Activated naive CD8-positive, alpha-beta T cell treated with anti-CD3 and anti-CD28 coated beads for 36 hours (primary cell): ENCODE data around the gene CRLF1. TPM values are rescaled to one million over a fixed set of nuclear protein-coding genes. Genes with fewer than 3 reads are reported as not detected.

Experiments
- DNase-seq: peaks from one replicate; pipeline ENCODE4 v3.0.0; 2021
- H3K27ac Mint-ChIP-seq: one replicate; pipeline ENCODE4 v1.8.0; 2022; ENCODE audit warnings: mild to moderate bottlenecking, moderate library complexity, mixed read lengths
- H3K27me3 Mint-ChIP-seq: one replicate; pipeline ENCODE4 v1.8.0; 2022; ENCODE audit warnings: mild to moderate bottlenecking, mixed read lengths
- H3K36me3 Mint-ChIP-seq: one replicate; pipeline ENCODE4 v1.8.0; 2021; ENCODE audit warnings: mild to moderate bottlenecking, mixed read lengths
- H3K4me1 Mint-ChIP-seq: one replicate; pipeline ENCODE4 v1.8.0; 2021; ENCODE audit warnings: mixed read lengths
- H3K4me3 Mint-ChIP-seq: one replicate; pipeline ENCODE4 v1.8.0; 2022; ENCODE audit warnings: mild to moderate bottlenecking, moderate library complexity, mixed read lengths
- H3K9me3 Mint-ChIP-seq: one replicate; pipeline ENCODE4 v1.8.0; 2022; ENCODE audit warnings: mixed read lengths
- total RNA-seq, 2 experiments: library from RNA; stranded (reverse); gene quantifications; one replicate each; pipeline ENCODE4 v1.2.3, GENCODE V29; 2021

CRLF1 gene
- total RNA-seq, 2 experiments from 2014 or later: not detected

DNA sequence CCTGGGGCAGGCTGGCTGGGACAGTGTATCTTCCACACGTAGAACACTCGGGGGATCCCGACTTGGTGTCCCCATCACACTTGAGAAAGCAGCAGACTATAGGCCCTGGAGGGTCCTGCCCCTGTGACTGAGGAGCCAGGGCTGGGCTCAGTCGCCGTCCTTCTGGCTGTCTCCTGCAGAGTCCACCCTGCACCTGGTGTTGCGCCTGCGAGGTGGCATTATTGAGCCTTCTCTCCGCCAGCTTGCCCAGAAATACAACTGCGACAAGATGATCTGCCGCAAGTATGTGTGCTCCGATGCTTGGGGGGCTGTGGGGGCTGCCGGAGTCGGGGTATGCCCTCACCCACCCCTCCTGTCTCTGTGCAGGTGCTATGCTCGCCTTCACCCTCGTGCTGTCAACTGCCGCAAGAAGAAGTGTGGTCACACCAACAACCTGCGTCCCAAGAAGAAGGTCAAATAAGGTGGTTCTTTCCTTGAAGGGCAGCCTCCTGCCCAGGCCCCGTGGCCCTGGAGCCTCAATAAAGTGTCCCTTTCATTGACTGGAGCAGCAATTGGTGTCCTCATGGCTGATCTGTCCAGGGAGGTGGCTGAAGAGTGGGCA, 31.8 kb downstream of the CRLF1 start:
- H3K4me1 Mint-ChIP-seq: peaks cover 39% of the 10 kb centered on the region
- no peak for DNase-seq
- peaks cover 52% of the 10 kb centered on the region for H3K36me3 Mint-ChIP-seq
- peak overlapping the region; percentile 42 for H3K4me3 Mint-ChIP-seq
- H3K27ac Mint-ChIP-seq: peak overlapping the region; percentile 47
- H3K27me3 Mint-ChIP-seq: no peaks in the 10 kb centered on the region
- H3K9me3 Mint-ChIP-seq: no peaks in the 10 kb centered on the region

DNA sequence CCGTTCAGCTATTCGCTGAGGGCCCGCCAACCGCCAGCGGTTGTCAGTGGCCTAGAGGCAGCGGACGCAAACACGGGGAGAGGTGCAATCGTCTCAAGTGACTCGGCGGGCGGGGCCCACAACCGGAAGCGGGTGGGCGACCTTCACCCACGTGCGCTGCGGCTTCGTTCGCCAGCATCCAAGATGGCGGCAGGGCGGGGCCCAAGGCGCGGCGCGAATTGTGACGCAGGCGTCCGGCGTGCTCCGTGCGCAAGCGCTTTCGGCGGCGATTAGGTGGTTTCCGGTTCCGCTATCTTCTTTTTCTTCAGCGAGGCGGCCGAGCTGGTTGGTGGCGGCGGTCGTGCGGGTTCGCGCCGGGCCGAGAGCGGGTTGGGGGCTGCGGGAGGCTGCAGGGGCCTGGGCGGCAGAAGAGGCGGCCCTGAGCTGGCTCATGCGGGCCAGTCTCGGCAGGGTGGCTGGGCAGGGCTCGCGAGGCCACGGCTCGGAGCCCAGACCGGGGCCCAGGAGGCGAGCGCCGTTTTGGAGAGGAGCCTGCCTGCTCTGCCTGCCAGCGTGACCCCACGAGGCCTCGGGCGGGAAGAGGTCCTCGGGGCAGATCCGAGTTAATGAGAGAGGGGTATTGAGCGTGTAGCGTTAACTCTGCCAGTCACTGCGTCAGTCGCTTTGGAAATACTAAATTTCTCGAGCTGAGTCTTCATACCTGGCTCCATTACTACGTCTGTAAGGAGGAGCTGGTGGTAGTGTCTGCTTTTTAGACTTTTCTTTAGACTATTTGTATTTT, 34.8 kb downstream of the CRLF1 start, which contains the start of gene UBA52:
TSS of gene UBA52 (plus strand) at position 294 of the 781 bp plus-strand sequence. CDS start 1,444 bp downstream, outside the sequence.
- Mint-ChIP-seq H3K9me3 (no peaks in the 10 kb centered on the region), H3K4me3 (peak within 1 kb of the TSS; percentile 90), H3K27ac (peak within 1 kb of the TSS; percentile 85), H3K27me3 (no peaks in the 10 kb centered on the region), H3K36me3 (peaks cover 61% of the 10 kb centered on the region), H3K4me1 (peaks cover 36% of the 10 kb centered on the region)
- peak; percentile 100 for DNase-seq

DNA sequence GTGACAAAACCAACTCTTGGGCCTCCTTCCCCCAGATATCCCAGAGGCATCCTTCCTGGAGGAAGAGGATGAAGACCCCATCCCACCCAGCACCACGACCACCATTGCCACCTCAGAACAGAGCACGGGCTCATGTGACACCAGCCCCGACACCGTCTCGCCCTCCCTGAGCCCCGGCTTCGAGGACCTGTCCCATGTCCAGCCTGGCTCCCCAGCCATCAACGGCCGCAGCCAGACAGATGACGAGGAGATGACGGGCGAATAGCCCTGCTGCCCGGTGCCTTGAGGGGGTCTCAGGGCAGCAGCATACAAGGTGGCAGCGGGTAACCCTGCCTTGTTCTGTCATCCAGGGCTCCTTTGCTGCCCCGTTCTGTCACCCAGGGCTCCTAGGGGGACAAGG, 38.2 kb downstream of the CRLF1 start:
- H3K4me3 Mint-ChIP-seq: no peak overlapping the region
- H3K27ac Mint-ChIP-seq: no peak overlapping the region
- H3K4me1 Mint-ChIP-seq: peaks cover 13% of the 10 kb centered on the region
- no peaks in the 10 kb centered on the region for H3K27me3 Mint-ChIP-seq
- DNase-seq: no peak
- H3K9me3 Mint-ChIP-seq: no peaks in the 10 kb centered on the region
- peaks cover 50% of the 10 kb centered on the region for H3K36me3 Mint-ChIP-seq

DNA sequence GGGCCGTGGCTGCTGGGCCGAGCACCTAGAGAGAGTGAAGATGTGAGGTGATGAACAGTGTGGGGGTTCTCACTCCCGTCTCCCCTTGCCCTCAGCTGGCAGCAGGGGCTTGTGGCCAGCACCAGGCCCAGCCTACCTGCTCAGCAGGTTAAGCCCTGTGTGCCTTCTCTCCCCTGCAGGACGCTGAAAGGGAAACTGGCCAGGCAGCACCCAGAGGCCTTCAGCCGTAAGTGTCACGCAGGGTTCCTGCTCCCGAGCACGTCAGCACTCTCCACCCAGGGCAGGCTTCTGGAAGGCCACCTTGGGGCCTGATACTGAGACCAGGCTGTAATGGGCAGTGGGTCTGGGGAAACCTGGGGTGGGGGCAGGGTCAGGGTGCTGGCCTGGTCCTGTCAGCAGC, 39.6 kb downstream of the CRLF1 start:
- H3K4me3 Mint-ChIP-seq: no peak overlapping the region
- peaks cover 38% of the 10 kb centered on the region for H3K36me3 Mint-ChIP-seq
- H3K9me3 Mint-ChIP-seq: no peaks in the 10 kb centered on the region
- no peak for DNase-seq
- H3K4me1 Mint-ChIP-seq: peaks cover 3% of the 10 kb centered on the region
- no peaks in the 10 kb centered on the region for H3K27me3 Mint-ChIP-seq
- no peak overlapping the region for H3K27ac Mint-ChIP-seq

DNA sequence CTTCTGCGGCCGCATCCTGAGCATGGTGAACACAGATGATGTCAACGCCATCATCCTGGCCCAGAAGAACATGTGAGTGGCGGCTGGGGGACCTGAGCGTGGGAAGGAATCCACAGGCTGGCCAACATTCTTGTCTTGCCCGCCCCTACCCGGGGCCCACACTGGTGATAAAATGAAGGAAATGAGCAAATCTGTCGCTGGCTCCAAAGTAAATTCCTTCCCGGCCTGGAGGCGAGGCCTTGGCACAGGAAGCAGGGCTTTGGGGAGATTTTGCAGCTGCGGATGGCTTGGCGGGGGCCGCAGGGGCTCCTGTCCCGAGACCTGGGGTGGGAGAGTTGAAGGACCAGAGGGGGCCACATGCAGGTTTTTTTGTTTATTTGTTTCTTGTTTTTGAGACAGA, 44.5 kb downstream of the CRLF1 start:
- Mint-ChIP-seq H3K9me3 (no peaks in the 10 kb centered on the region), H3K36me3 (peaks cover 27% of the 10 kb centered on the region), H3K27me3 (no peaks in the 10 kb centered on the region), H3K27ac (no peak overlapping the region), H3K4me3 (no peak overlapping the region), H3K4me1 (peaks cover 17% of the 10 kb centered on the region)
- no peak for DNase-seq

DNA sequence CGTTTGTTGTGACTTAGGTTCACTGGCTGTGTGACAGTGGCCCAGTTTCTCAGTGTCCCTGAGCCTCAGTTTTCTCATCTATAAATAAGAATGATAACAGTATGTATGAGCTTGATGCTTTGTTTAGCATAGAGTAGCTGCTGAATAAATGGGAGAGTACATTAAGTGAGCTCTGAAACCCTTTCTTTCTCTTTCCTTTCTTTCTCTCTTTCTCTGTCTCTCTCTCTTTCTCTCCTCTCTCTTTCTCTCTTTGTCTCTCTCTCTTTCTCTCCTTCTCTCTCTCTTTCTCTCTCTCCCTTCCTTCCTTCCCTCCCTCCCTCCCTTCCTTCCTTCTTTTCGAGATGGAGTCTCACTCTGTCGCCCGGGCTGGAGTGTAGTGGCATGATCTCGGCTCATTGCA, 46.9 kb downstream of the CRLF1 start:
- H3K9me3 Mint-ChIP-seq: no peaks in the 10 kb centered on the region
- DNase-seq: no peak
- peak overlapping the region; percentile 94 for H3K27ac Mint-ChIP-seq
- H3K36me3 Mint-ChIP-seq: peaks cover 20% of the 10 kb centered on the region
- H3K4me3 Mint-ChIP-seq: peak overlapping the region; percentile 95
- H3K4me1 Mint-ChIP-seq: peaks cover 17% of the 10 kb centered on the region
- no peaks in the 10 kb centered on the region for H3K27me3 Mint-ChIP-seq

DNA sequence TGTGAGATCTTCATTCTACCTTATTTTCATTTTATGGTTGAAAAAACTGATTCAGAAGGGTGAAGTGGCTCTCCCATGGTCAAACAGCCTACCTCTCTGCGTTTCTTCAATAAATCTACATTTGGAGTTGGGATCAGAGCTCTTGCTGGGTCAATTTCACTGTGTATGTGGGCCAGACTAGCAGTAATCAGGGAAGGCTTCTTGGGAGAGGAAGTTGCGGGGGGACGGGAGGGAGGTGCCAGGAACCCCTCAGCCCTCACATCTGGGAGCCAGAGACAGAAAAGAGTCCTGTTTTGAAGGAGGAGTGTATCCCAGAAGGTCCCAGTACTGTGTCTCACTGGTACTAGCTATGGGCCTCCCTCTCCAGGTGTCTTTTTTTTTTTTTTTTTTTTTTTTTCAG, 48.0 kb downstream of the CRLF1 start:
- no peak for DNase-seq
- H3K4me3 Mint-ChIP-seq: peak overlapping the region; percentile 95
- H3K9me3 Mint-ChIP-seq: no peaks in the 10 kb centered on the region
- H3K27me3 Mint-ChIP-seq: no peaks in the 10 kb centered on the region
- peak overlapping the region; percentile 94 for H3K27ac Mint-ChIP-seq
- H3K36me3 Mint-ChIP-seq: peaks cover 12% of the 10 kb centered on the region
- H3K4me1 Mint-ChIP-seq: peaks cover 17% of the 10 kb centered on the region

DNA sequence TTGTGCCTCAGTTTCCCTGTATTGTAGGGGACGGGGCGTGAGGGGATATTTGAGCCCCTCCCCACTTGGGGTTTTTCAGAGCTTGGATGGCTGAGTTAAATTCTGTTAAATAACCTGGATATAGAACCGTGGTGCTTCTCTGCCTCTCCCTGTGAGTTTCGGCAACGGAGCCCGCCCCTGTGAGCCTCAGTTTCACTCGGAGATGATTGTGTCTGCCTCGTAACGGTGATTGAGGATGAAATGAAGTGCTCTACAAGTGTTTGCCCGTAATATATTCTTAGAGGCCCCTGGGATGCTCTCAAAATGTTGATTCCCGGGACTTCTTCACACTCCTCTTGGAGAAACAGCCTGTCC, 48.4 kb downstream of the CRLF1 start:
- no peaks in the 10 kb centered on the region for H3K27me3 Mint-ChIP-seq
- no peak for DNase-seq
- peak overlapping the region; percentile 95 for H3K4me3 Mint-ChIP-seq
- peak overlapping the region; percentile 94 for H3K27ac Mint-ChIP-seq
- peaks cover 17% of the 10 kb centered on the region for H3K4me1 Mint-ChIP-seq
- H3K9me3 Mint-ChIP-seq: no peaks in the 10 kb centered on the region
- peaks cover 11% of the 10 kb centered on the region for H3K36me3 Mint-ChIP-seq

DNA sequence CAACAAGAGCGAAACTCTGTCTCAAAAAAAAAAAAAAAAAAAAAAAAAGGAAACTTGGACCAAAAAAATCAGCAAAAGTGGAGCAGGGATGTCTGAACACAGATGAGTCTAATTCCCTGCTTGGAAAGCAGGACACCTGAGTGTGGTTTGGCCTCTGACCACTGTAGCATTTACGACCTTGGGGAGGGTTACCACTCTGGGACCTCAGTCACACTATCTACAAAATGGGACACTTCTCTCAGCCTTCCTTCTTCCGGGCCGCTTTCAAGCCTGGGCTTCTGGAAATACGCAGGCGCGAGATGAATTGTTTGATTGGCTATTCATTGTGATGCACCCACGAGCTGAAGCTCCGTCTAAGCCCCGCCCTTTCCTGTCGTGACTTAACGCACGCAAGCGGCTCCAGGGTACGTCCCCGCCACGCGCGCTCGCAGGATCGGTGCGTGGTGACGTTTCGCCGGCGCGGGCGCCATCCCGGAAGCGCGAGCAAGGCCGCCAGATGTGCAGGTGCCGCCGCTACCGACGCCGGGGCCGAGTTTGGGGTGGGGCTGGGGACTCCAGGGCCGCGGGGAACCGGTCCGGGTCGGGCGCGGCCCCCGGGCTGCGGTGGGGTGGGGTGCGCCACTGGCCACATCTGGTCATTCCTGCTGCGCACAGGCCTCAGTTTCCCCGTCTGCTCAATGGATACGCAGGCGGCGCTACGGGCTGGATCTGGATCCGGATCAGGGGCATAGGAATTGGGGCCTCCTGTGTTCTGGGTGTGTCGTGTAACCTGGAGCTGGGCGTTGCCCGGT, 49.0 kb downstream of the CRLF1 start, which contains the start of gene KXD1:
TSS of gene KXD1 (plus strand) at position 460 of the 791 bp plus-strand sequence. CDS start 4,187 bp downstream, outside the sequence.
- Mint-ChIP-seq H3K27ac (peak within 1 kb of the TSS; percentile 94), H3K4me1 (peaks cover 17% of the 10 kb centered on the region), H3K4me3 (peak within 1 kb of the TSS; percentile 95), H3K9me3 (no peaks in the 10 kb centered on the region), H3K27me3 (no peaks in the 10 kb centered on the region), H3K36me3 (peaks cover 10% of the 10 kb centered on the region)
- DNase-seq: peak; percentile 98

DNA sequence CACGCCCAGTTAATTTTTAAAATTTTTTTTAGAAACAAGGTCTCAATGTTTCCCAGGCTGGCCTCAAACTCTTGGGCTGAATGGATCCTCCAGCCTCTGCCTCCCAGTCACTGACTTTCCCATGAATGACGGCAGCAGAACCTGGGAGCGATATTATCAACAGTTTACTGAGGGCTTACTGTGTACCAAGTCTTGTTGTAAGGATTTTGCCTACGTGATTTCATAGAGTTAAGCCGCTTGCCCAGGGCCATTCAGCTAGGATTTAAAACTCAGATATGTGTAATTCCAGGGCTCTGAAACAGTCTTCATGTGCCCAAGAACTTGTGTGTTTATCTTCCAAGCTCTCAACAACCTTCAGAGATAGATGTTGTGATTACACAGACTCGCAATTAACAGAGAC, 55.0 kb downstream of the CRLF1 start:
- Mint-ChIP-seq H3K27me3 (no peaks in the 10 kb centered on the region), H3K4me3 (no peak overlapping the region), H3K27ac (no peak overlapping the region), H3K9me3 (no peaks in the 10 kb centered on the region), H3K36me3 (no peaks in the 10 kb centered on the region), H3K4me1 (no peaks in the 10 kb centered on the region)
- DNase-seq: no peak

DNA sequence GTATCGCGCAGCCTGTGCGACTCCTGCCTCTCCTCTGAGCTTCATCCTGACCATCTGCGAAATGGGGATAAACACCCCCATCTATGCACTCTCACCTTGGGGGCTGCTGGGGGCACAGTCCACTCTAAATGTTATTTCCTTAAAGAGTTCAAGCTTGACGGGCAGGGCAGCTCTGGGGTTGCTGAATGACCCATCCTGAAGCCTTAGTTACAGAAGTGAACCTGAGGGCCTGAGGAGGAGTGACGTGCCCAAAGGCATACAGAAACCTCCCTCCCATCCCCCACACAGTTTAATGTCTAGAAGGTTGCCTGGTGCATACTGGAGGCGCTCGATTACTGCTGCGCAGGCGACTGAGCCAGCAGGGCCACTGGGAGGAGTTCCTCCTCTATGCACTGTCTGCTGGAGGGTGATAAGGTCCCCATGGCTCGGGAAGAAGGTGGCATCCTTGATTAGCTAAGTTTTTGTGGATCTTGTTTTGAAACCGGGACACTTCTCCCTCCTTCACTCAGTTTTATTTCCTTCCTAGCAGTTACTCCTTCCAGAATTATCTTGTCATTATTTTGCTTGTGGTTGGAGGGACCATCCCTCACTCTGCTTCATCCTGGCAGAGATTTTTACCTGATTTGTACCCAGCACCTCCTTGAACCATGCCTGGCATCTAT, 62.7 kb downstream of the CRLF1 start:
- Mint-ChIP-seq H3K36me3 (peaks cover 7% of the 10 kb centered on the region), H3K4me3 (peak overlapping the region; percentile 90), H3K9me3 (no peaks in the 10 kb centered on the region), H3K4me1 (peaks cover 12% of the 10 kb centered on the region), H3K27me3 (no peaks in the 10 kb centered on the region), H3K27ac (peak overlapping the region; percentile 94)
- DNase-seq: peak; percentile 72

Other genes starting within 250 kb of the CRLF1 start
- not detected for gene GDF15, start 220.6 kb downstream of the CRLF1 start, total RNA-seq
- not detected for gene LRRC25, start 209.2 kb downstream of the CRLF1 start, total RNA-seq
- 100 to 1,000 TPM in 1 of 2 experiments, 10 to 100 TPM in 1; 96.1 to 101 TPM for gene SSBP4, start 187.4 kb downstream of the CRLF1 start, total RNA-seq
- gene ISYNA1, start 168.7 kb downstream of the CRLF1 start, total RNA-seq: 10 to 100 TPM; 29.6 to 32.7 TPM
- 10 to 100 TPM; 20.0 to 21.0 TPM for gene ELL, start 84.7 kb downstream of the CRLF1 start, total RNA-seq
- gene FKBP8, start 63.2 kb downstream of the CRLF1 start, total RNA-seq: 100 to 1,000 TPM; 168 to 170 TPM
- gene KXD1, start 48.9 kb downstream of the CRLF1 start, total RNA-seq: 100 to 1,000 TPM; 116 to 124 TPM
- 1,000 to 10,000 TPM; 1,816 to 1,826 TPM for gene UBA52, start 34.9 kb downstream of the CRLF1 start, total RNA-seq
- gene REX1BD, start 18.0 kb downstream of the CRLF1 start, total RNA-seq: 10 to 100 TPM; 71.6 to 74.7 TPM
- not detected for gene TMEM59L, start 6.1 kb upstream of the CRLF1 start, total RNA-seq
- 10 to 100 TPM; 15.8 to 16.1 TPM for gene KLHL26, start 30.2 kb upstream of the CRLF1 start, total RNA-seq
- gene CRTC1, start 76.9 kb upstream of the CRLF1 start, total RNA-seq: 1 to 10 TPM; 5.1 TPM
- gene COMP, start 184.5 kb upstream of the CRLF1 start, total RNA-seq: not detected
- gene UPF1, start 225.2 kb upstream of the CRLF1 start, total RNA-seq: 10 to 100 TPM; 78.9 to 84.6 TPM